Calu3 (cell line): ENCODE data around the gene SSU72. TPM values are rescaled to one million over a fixed set of nuclear protein-coding genes. Genes with fewer than 3 reads are reported as not detected.

Experiments
- BruUV-seq: library from RNA; stranded (reverse); fragments of 400-500 nt; replicated peaks from 2 replicates; lab custom pipeline; 2021; lab: Mats Ljungman, UMichigan
- CTCF ChIA-PET: fragments of 300-600 bp; sonication (Branson Sonifier 250); formaldehyde crosslinking; loops from one replicate; lab custom pipeline; 2022; ENCODE audit warnings: antibody characterized with exemption; lab: Charles Lee
- DNase-seq: peaks from one replicate; pipeline ENCODE4 v3.0.0; 2022
- H3K27ac Mint-ChIP-seq: one replicate; pipeline ENCODE4 v1.8.0; 2022; ENCODE audit warnings: mixed read lengths; ENCODE audit not compliant: unreplicated experiment
- H3K27me3 Mint-ChIP-seq: one replicate; pipeline ENCODE4 v1.8.0; 2022; ENCODE audit warnings: mixed read lengths; ENCODE audit not compliant: unreplicated experiment
- H3K36me3 Mint-ChIP-seq: one replicate; pipeline ENCODE4 v1.8.0; 2022; ENCODE audit warnings: mild to moderate bottlenecking, moderate library complexity, mixed read lengths; ENCODE audit not compliant: insufficient read depth, unreplicated experiment
- H3K4me1 Mint-ChIP-seq: one replicate; pipeline ENCODE4 v1.8.0; 2022; ENCODE audit warnings: mild to moderate bottlenecking, low read depth, mixed read lengths; ENCODE audit not compliant: unreplicated experiment
- H3K4me3 Mint-ChIP-seq: one replicate; pipeline ENCODE4 v1.8.0; 2022; ENCODE audit warnings: mild to moderate bottlenecking, low read depth, moderate library complexity, mixed read lengths; ENCODE audit not compliant: unreplicated experiment
- H3K9me3 Mint-ChIP-seq: one replicate; pipeline ENCODE4 v1.8.0; 2022; ENCODE audit warnings: low read depth, mixed read lengths; ENCODE audit not compliant: unreplicated experiment
- CTCF ChIP-seq: fragments of 200-600 bp; IDR thresholded peaks from one replicate; pipeline ENCODE4 v1.8.0; 2022; ENCODE audit warnings: antibody characterized with exemption; ENCODE audit not compliant: unreplicated experiment
- intact Hi-C: fragments of 100-400 bp; cut with micrococcal nuclease; formaldehyde crosslinking; loops from one replicate; pipeline ENCODE4 v1.10.0; 2022; ENCODE audit not compliant: unreplicated experiment
- total RNA-seq: library from RNA; stranded (reverse); gene quantifications from 2 replicates; pipeline ENCODE4 v1.2.3, GENCODE V29; 2022

Gene SSU72
- total RNA-seq, 1 experiment from 2014 or later: 105 TPM

DNA sequence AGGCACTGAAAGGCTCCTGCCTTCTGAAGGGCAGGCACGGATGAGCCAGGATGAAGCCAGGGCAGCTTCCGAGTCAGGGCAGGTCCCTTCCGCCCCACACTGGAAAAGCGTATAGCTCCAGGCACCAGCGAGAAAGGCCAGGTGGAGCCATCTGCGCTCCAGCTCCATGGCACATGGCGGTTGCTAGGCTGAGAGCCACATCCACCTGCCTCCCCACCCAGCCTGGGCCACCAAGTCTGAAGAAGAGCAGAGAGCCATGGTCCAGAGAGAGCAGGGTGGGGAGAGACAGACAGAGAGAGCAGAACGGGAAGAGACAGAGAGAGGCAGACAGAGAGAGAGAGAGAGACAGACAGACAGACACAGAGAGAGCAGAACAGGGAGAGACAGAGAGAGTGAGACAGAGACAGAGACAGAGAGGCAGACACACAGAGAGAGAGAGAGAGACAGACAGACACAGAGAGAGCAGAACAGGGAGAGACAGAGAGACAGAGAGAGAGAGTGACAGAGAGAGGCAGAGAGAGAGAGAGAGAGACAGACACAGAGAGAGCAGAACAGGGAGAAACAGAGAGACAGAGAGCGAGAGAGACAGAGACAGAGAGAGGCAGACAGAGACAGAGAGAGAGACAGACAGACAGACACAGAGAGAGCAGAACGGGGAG is 20.1 kb upstream of the SSU72 start:
- intact Hi-C loops: no loop called here
- no peaks in the 10 kb centered on the region for H3K4me1 Mint-ChIP-seq
- BruUV-seq: no TSS peak
- no peak overlapping the region for H3K27ac Mint-ChIP-seq
- no peaks in the 10 kb centered on the region for H3K27me3 Mint-ChIP-seq
- H3K4me3 Mint-ChIP-seq: no peak overlapping the region
- H3K36me3 Mint-ChIP-seq: peaks cover 5% of the 10 kb centered on the region
- TF ChIP-seq CTCF: no peak
- CTCF ChIA-PET: no interaction called here
- no peaks in the 10 kb centered on the region for H3K9me3 Mint-ChIP-seq
- no peak for DNase-seq

- Mint-ChIP-seq H3K4me3 (no peak overlapping the region), H3K36me3 (peaks cover 5% of the 10 kb centered on the region), H3K4me1 (no peaks in the 10 kb centered on the region), H3K27ac (no peak overlapping the region), H3K27me3 (no peaks in the 10 kb centered on the region), H3K9me3 (no peaks in the 10 kb centered on the region)
- intact Hi-C loops: no loop called here
- DNase-seq: no peak
- CTCF ChIA-PET: no interaction called here
- no TSS peak for BruUV-seq
- no peak for TF ChIP-seq CTCF
Observed at GRCh38 chr1:1593834-1594601, 19.4 kb upstream of the SSU72 start.

DNA sequence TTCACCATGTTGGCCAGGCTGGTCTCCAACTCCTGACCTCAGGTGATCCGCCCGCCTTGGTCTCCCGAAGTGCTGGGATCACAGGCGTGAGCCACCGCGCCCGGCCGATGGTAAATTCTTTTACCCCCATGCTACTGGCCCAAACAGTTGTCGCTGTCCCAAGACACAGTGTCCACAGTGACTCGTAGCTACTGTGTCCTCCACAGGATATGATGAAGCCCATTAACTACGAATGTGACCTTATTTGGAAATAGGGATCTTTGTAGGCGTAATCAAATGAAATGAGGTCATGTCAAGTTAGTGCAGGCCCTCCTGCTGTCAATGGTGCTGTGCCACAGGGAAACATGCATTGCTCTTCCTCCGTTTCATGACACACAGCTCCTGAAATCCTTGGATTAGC is 16.8 kb upstream of the SSU72 start:
- Mint-ChIP-seq H3K4me1 (no peaks in the 10 kb centered on the region), H3K27me3 (peaks cover 2% of the 10 kb centered on the region), H3K27ac (no peak overlapping the region), H3K36me3 (no peaks in the 10 kb centered on the region), H3K4me3 (no peak overlapping the region), H3K9me3 (no peaks in the 10 kb centered on the region)
- BruUV-seq: no TSS peak
- CTCF ChIA-PET: no interaction called here
- intact Hi-C loops: no loop called here
- DNase-seq: no peak
- no peak for TF ChIP-seq CTCF

DNA sequence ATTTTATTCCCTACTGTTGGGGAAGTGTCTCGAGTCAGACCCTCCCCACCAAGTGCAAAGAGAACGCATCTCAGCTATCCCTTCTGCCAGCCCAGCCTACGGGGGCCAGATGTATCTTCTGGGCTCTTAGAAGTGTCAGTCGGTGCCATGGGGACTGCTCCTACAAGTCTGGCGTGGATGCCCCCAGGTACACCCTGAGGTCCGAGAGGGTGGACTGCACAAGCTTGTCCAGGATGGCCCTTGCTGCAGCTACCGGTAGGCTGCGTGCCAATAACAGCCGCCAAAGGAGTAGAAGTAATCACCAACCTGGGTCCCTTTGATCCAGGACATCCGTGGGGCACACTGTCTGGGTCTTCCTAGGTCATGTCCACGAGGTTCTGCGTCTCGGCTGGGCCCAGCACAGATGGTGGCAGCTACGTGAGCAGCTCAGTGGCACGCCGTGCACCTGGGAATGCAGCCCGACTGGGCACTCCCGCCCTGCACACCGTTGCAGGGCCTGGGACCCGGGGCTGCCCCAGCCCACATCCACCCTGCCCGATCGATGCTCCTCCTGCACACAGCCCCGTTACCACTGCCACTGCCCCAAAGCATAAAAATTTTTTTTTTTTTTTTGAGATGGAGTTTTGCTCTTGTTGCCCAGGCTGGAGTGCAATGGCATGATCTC is 8.8 kb upstream of the SSU72 start:
- DNase-seq: no peak
- H3K4me1 Mint-ChIP-seq: no peaks in the 10 kb centered on the region
- H3K27ac Mint-ChIP-seq: no peak overlapping the region
- TF ChIP-seq CTCF: no peak
- no TSS peak for BruUV-seq
- H3K9me3 Mint-ChIP-seq: no peaks in the 10 kb centered on the region
- intact Hi-C loops: no loop called here
- no peaks in the 10 kb centered on the region for H3K36me3 Mint-ChIP-seq
- H3K4me3 Mint-ChIP-seq: no peak overlapping the region
- peaks cover 36% of the 10 kb centered on the region for H3K27me3 Mint-ChIP-seq
- CTCF ChIA-PET: no interaction called here
